Endothelial cell of umbilical vein (primary cell): ENCODE results near the gene MAP4K3. TPM values are rescaled to one million over a fixed set of nuclear protein-coding genes. Genes with fewer than 3 reads are reported as not detected.

ENCODE experiments used
- BruUV-seq: library from RNA; stranded (reverse); fragments of 400-500 nt; replicated peaks from 2 replicates; lab custom pipeline; 2021; lab: Mats Ljungman, UMichigan
- CTCF ChIA-PET: fragments of 300-600, 350-600 bp; sonication (Branson Sonifier 250); formaldehyde crosslinking; loops from one replicate; lab custom pipeline; 2021; ENCODE audit warnings: antibody characterized with exemption, inconsistent platforms; lab: Charles Lee
- POLR2A ChIA-PET: fragments of 300-600, 350-600 bp; sonication (Branson Sonifier 250); formaldehyde crosslinking; loops from one replicate; lab custom pipeline; 2021; ENCODE audit warnings: antibody characterized with exemption, inconsistent platforms; lab: Charles Lee
- DNase-seq: peaks from one replicate; pipeline ENCODE4 v3.0.0-alpha.2; 2011; ENCODE audit warnings: low read depth, low spot score
- FAIRE-seq: peaks from 2 replicates; lab custom pipeline; 2011; peaks lifted over from hg19 to GRCh38; lab: Jason Lieb, UNC
- H2AFZ ChIP-seq: 2 replicates; pipeline ENCODE4 v1.6.0; 2012; ENCODE audit warnings: low read depth, low read length, control low read depth, inconsistent platforms
- H3K27ac ChIP-seq: 2 replicates; pipeline ENCODE4 v1.5.1; 2011; ENCODE audit warnings: low read depth, mild to moderate bottlenecking, control low read depth, low read length, moderate library complexity; ENCODE audit not compliant: insufficient read depth
- H3K27me3 ChIP-seq, 2 experiments: 2 replicates each; pipeline versions ENCODE4 v1.6.0 to v1.6.1; 2011; ENCODE audit warnings: low read length in 2 of 2, mixed read lengths in 1 of 2; ENCODE audit not compliant: control insufficient read depth in 2 of 2, insufficient read depth in 2 of 2
- H3K36me3 ChIP-seq, 2 experiments: 2 replicates in 1 of 2; 3 replicates in 1 of 2; pipeline ENCODE4 v1.5.1; 2011; ENCODE audit warnings: low read length in 2 of 2, mild to moderate bottlenecking in 1 of 2, moderate library complexity in 1 of 2; ENCODE audit not compliant: control insufficient read depth in 2 of 2, insufficient read depth in 2 of 2; ENCODE audit errors: extremely low read depth in 1 of 2
- H3K4me1 ChIP-seq: 3 replicates; pipeline ENCODE4 v1.5.1; 2011; ENCODE audit warnings: mild to moderate bottlenecking, low read length; ENCODE audit not compliant: control insufficient read depth, insufficient read depth; ENCODE audit errors: extremely low read depth
- H3K4me2 ChIP-seq: 2 replicates; pipeline ENCODE4 v1.6.1; 2011; ENCODE audit warnings: low read length, control low read depth, mixed read lengths; ENCODE audit not compliant: insufficient read depth
- H3K4me3 ChIP-seq, 3 experiments: fragments of 200-600 bp in 1 of 3; sonication (generic), shearing (Covaris generic) in 1 of 3; replicated peaks in 1 of 3; 2 replicates each; pipeline ENCODE4 v1.5.1; 2011 to 2016; ENCODE audit warnings: control low read depth in 3 of 3, low read length in 3 of 3, mild to moderate bottlenecking in 2 of 3, inconsistent platforms in 1 of 3, low read depth in 1 of 3, moderate library complexity in 1 of 3; ENCODE audit not compliant: insufficient read depth in 1 of 3
- H3K79me2 ChIP-seq: 2 replicates; pipeline ENCODE4 v1.6.0; 2012; ENCODE audit warnings: low read length, inconsistent platforms; ENCODE audit not compliant: control insufficient read depth, insufficient read depth
- H3K9ac ChIP-seq: replicated peaks from 2 replicates; pipeline ENCODE3; 2011; ENCODE audit warnings: low read length, control low read depth; ENCODE audit not compliant: insufficient read depth; ENCODE audit errors: extremely low read depth
- H3K9me1 ChIP-seq: replicated peaks from 3 replicates; pipeline ENCODE4 v1.6.0; 2011; ENCODE audit warnings: mild to moderate bottlenecking, low read length; ENCODE audit not compliant: control insufficient read depth, insufficient read depth; ENCODE audit errors: extremely low read depth
- H3K9me3 ChIP-seq: replicated peaks from 2 replicates; pipeline ENCODE4 v1.5.1; 2012; ENCODE audit warnings: low read length, inconsistent platforms; ENCODE audit not compliant: control insufficient read depth, insufficient read depth
- H4K20me1 ChIP-seq: replicated peaks from 2 replicates; pipeline ENCODE3; 2011; ENCODE audit warnings: mild to moderate bottlenecking, low read length; ENCODE audit not compliant: control insufficient read depth, insufficient read depth; ENCODE audit errors: extremely low read depth
- CTCF ChIP-seq, 2 donors: IDR thresholded peaks; 1 replicate in 1 of 2; 2 replicates in 1 of 2; pipeline ENCODE4 v1.5.1; 2011; ENCODE audit warnings: low read length in 2 of 2, mild to moderate bottlenecking in 2 of 2, moderate library complexity in 2 of 2, control low read depth in 1 of 2, inconsistent platforms in 1 of 2, low read depth in 1 of 2; ENCODE audit not compliant: insufficient read depth in 1 of 2; ENCODE audit errors: extremely low read depth in 1 of 2
- FOS ChIP-seq: IDR thresholded peaks from 2 replicates; pipeline ENCODE4 v1.6.1; 2011; ENCODE audit warnings: mild to moderate bottlenecking, low read length, moderate library complexity, borderline replicate concordance; ENCODE audit not compliant: insufficient read depth
- MYC ChIP-seq: IDR thresholded peaks from one replicate; pipeline ENCODE4 v1.6.1; 2011; ENCODE audit warnings: mild to moderate bottlenecking, low read depth, low read length
- POLR2A ChIP-seq: IDR thresholded peaks from 2 replicates; pipeline ENCODE4 v1.6.1; 2012; ENCODE audit warnings: low read depth, mild to moderate bottlenecking, control low read depth, low read length
- POLR2AphosphoS5 ChIP-seq: IDR thresholded peaks from 2 replicates; pipeline ENCODE4 v1.6.1; 2012; ENCODE audit warnings: low read depth, mild to moderate bottlenecking, control low read depth, low read length, moderate library complexity; ENCODE audit not compliant: insufficient read depth
- dilution Hi-C: fragments of 300-500 bp; cut with MboI; formaldehyde crosslinking; loops from one replicate; pipeline ENCODE4 v1.15.0; 2019; ENCODE audit warnings: low sequenced_read_pairs; ENCODE audit not compliant: extremely low pct_ligation_motif_present
- intact Hi-C: fragments of 100-400 bp; cut with micrococcal nuclease; formaldehyde crosslinking; loops from one replicate; pipeline ENCODE4 v1.10.0; 2022
- polyA plus RNA-seq, 4 experiments: library from polyadenylated mRNA; depleted of rRNA in 3 of 4; stranded (reverse) in 3 of 4; unstranded in 1 of 4; fragments of >200 nt; gene quantifications; 2 replicates each; pipeline versions ENCODE4 v1.2.1 to v1.2.3, GENCODE V29; 2011 to 2012; ENCODE audit warnings: missing spikeins in 1 of 4
- total RNA-seq: library from RNA; stranded (reverse); gene quantifications from 2 replicates; pipeline ENCODE4 v1.2.3, GENCODE V29; 2021

The MAP4K3 gene
- total and polyA plus RNA-seq, 2 donors (not counting 3 experiments of a cell fraction or from before 2014, with no cell fraction given), result 8.0 to 45.9 TPM

- intact Hi-C loops (no loop called here), dilution Hi-C loops (no loop called here)
- H3K4me3 ChIP-seq, result no peak overlapping the region
- no peak overlapping the region for H2AFZ ChIP-seq
- no peak overlapping the region for H3K9ac ChIP-seq
- no peak overlapping the region for H3K27ac ChIP-seq
- peaks cover 17% of the 10 kb centered on the region for H3K4me1 ChIP-seq
- H3K9me3 ChIP-seq, result no peaks in the 10 kb centered on the region
- no peaks in the 10 kb centered on the region for H3K27me3 ChIP-seq
- no TSS peak for BruUV-seq
- H4K20me1 ChIP-seq, result peaks cover 8% of the 10 kb centered on the region
- no peaks in the 10 kb centered on the region for H3K36me3 ChIP-seq
- peaks cover 70% of the 10 kb centered on the region for H3K79me2 ChIP-seq
- DNase-seq (no peak), FAIRE-seq (no peak)
- POLR2A ChIA-PET, result no interaction called here
- CTCF ChIA-PET, result interaction anchor here (1.3 to 5.1 kb wide), 4 partner anchors 9 to 329 kb away, joined by 3 to 24 read pairs (median 6); no protein-coding TSS in a partner anchor
- TF ChIP-seq POLR2A, result no peak
- no peak for TF ChIP-seq FOS
- no peak for TF ChIP-seq POLR2AphosphoS5
- no peak for TF ChIP-seq CTCF (IDR thresholded peaks at IDR 0.05; ENCODE audit: extremely low read depth in 1 of 2, insufficient read depth in 1 of 2, low read depth in 1 of 2, low read length in 2 of 2)
- H3K9me1 ChIP-seq, result peaks cover 3% of the 10 kb centered on the region
- no peak overlapping the region for H3K4me2 ChIP-seq
Observed at GRCh38 chr2:39401319-39401718, 35.8 kb downstream of the MAP4K3 start.

GRCh38 chr2:39399570-39399969 is 37.5 kb downstream of the MAP4K3 start:
- H2AFZ ChIP-seq, result no peak overlapping the region
- intact Hi-C loops (no loop called here), dilution Hi-C loops (no loop called here)
- ChIA-PET CTCF (interaction anchor here (1.4 to 5.1 kb wide), 2 partner anchors 19 to 112 kb away, joined by 4 to 24 read pairs; no protein-coding TSS in a partner anchor), POLR2A (no interaction called here)
- no TSS peak for BruUV-seq
- no peak overlapping the region for H3K4me3 ChIP-seq
- H3K79me2 ChIP-seq, result peaks cover 64% of the 10 kb centered on the region
- TF ChIP-seq MYC, result no peak
- H3K4me2 ChIP-seq, result no peak overlapping the region
- FAIRE-seq, result no peak
- H3K27ac ChIP-seq, result no peak overlapping the region
- no peaks in the 10 kb centered on the region for H3K9me3 ChIP-seq
- H3K9ac ChIP-seq, result no peak overlapping the region
- no peaks in the 10 kb centered on the region for H3K27me3 ChIP-seq
- DNase-seq, result no peak
- H4K20me1 ChIP-seq, result peaks cover 8% of the 10 kb centered on the region
- no peaks in the 10 kb centered on the region for H3K36me3 ChIP-seq
- H3K9me1 ChIP-seq, result peaks cover 3% of the 10 kb centered on the region
- H3K4me1 ChIP-seq, result peaks cover 17% of the 10 kb centered on the region
